ENCODE measurements around the gene RAB31.
A peak's percentile ranks its signal among the peaks of the same experiment; 100 is the strongest.

Gene RAB31

DNA sequence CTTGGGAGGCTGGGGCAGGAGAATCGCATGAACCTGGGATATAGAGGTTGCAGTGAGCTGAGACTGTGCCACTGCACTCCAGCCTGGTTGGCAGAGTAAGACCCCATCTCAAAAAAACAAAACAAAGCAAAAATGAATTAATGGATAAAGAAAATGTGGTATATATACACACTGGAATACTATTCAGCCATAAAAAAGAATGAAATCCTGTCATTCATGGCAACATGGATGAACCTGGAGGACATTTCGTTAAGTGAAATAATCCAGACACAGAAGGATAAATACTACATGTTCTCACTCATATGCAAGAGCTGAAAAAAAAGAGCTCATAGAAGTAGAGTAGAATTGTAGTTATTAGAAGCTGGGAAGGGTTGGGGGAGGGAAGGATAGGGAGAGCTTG lies 80.8 kb downstream of the RAB31 start:
- no peak for DNase-seq (ENCODE audit: low read depth)

DNA sequence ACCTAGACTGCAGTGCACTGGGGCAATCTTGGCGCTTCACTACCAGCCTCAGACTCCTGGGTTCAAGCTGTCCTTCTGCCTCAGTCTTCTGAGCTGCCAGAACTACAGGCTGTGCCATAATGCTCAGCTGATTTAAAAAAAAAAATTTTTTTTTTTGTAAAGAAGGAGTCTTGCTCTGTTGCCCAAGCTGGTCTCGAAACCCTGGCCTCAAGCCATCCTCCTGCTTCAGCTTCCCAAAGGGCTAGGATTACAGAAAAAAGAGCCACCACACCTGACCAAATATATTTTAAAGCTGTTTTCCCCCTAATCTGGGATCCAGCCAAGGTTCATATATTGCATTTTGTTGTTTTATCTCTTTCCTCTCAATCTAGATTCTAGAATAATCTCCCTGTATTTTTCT lies 82.2 kb downstream of the RAB31 start:
- DNase-seq (ENCODE audit: low read depth): no peak

DNA sequence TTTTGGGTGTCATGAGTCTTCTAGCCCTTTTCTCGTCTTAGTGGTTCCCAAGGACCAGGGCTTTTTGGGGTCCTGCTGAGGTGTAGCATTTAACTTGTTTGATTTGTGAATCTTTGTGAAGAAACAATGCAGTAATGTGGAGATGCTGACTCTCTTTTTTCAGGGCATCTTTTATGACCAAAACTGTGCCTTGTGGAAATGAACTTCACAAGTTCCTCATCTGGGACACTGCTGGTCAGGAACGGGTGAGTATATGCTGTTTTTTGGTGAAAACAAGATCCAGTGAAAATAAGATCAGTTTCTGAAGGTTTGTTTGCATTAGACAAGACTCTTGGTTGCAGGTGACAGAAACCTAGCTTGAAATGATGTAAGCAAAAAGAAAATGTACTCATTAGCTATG lies 83.9 kb downstream of the RAB31 start:
- no peak for DNase-seq (ENCODE audit: low read depth)

DNA sequence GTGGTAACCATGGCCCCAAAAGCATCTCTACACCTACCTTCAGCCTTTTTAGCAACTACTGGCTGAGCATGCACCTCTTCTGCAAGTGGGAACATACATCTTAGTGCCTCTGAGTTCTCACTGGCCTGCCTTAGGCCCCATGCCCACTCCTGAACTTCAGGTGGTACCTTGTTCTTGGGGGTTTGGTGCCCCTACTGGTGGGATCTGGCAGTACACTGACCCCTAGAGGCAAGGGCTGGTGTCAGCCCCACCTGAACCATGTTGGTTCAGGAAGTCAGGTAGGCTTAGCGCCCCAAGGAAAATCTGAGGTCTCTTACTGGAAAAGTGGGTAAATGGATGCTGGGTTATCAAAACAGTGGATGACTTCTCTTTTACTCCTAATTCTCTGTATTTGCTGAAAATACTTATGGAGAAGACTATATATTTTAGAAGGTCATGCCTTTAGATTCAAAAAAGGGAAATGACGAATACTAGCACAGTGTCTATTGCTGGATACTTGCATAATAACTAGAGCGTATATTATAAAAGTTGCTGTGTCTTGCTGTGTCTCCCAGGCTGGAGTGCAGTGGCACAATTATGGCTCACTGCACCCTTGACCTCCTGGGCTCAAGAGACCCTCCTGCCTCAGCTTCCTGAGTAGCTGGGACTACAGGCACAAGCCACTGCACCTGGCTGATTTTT lies 84.6 kb downstream of the RAB31 start:
- DNase-seq (ENCODE audit: low read depth): peak; percentile 33

DNA sequence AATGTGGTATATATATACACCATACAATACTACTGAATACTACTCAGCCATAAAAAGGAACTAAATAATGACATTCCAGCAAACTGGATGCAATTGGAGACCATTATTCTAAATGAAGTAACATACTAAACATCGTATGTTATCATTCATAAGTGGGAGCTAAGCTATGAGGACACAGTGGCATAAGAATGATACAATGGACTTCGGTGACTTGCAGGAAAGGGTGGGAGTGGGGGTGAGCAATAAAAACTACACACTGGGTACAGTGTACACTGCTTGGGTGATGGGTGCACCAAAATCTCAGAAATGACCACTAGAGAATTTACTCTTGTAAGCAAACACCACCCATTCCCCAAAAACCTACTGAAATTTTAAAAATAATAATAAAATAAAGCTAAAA lies 87.9 kb downstream of the RAB31 start:
- DNase-seq (ENCODE audit: low read depth): no peak

DNA sequence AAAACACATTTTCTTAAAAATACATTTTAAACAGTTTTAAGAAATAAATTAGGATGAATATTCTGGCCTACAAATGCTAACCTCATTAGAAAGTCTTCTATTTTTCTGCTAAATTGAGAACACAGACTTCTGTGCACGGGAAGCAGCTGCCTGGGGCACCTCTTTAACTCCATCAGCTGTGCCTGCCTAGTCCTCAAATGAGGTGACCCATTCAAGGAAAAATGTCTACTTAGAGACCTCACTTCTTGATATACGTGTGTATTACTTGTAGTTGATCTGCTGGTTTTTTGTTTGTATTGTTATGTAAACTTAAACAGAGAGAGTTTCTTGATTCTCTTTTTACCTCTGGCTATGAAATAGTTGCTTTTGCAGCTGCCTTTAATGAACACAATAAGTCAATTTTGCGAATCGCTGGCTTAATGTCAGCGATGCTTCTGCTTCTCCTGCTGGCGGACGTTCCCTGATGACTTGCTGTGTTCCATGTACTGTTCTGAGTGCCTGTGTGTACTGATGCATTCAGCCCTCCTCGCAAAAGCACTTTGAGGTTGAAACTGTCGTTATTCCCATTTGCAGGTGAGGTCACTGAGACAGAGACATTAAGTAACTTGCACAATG lies 88.9 kb downstream of the RAB31 start:
- no peak for DNase-seq (ENCODE audit: low read depth)

DNA sequence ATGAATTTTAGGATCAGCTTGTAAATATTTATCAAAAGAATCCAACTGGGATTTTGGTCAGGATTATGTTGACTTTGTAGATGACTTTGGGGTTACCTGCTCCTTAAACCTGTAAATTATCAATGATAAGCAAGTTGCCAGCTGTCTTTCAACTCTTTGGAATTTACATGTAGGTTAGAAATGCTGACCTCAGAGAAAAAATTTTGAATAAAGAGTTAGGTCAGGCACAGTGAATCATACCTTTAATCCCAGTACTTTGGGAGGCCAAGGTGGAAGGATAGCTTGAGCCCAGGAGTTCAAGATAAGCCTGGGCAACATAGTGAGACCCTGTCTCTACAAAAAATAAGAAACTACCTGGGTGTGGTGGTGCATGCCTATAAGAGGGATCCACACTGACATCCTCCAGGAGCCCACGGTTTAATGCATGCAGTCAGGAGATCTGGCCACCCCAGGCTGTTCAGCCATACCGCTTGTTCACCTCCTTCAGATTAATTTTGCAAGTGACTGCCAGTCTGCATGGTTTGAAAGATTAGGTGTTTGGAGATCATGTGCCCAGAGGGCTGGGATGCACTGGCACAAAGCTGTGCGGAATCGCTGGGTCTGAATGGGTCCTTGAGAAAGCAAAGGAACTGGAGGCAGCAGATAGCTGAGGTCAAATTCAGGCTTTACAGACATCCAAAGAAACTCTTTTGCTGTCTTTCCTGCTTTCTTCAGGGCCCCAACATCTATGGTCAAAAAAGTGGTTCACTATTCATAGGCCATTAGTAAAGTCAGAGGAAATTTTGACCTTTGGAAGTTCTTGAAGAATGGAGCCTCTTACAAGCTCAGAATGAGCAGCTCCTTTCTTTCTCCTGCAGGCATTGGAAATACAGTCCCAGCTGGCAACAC lies 94.3 kb downstream of the RAB31 start:
- no peak for DNase-seq (ENCODE audit: low read depth)

DNA sequence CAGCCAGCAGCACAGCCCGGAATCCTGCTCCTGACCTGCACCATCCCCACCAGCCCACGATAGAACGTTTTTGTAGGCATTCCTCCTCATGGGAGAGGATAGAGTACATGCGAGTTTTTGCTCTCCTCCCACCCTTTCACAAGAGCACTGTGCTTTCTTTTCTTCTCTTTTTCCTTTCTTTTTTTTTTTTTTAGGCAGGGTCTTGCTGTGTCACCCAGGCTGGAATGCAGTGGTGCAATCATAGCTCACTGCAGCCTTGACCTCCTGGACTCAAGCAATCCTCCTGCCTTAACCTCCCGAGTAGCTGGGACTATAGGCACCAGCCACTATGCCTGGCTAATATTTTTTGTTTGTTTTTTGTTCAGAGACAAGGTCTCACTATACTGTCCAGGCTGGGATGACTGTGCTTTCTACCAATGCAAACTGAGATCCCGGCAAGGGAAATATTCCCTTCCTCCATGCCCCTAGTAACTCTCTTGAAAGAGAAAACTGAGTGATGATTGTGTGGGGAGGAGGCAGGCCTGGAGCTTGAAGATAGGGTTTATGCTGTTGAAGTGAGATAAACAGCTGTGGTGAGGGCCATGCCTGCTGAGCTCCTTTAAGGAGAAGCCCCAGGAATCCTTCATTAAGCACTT lies 95.1 kb downstream of the RAB31 start:
- DNase-seq (ENCODE audit: low read depth): no peak

DNA sequence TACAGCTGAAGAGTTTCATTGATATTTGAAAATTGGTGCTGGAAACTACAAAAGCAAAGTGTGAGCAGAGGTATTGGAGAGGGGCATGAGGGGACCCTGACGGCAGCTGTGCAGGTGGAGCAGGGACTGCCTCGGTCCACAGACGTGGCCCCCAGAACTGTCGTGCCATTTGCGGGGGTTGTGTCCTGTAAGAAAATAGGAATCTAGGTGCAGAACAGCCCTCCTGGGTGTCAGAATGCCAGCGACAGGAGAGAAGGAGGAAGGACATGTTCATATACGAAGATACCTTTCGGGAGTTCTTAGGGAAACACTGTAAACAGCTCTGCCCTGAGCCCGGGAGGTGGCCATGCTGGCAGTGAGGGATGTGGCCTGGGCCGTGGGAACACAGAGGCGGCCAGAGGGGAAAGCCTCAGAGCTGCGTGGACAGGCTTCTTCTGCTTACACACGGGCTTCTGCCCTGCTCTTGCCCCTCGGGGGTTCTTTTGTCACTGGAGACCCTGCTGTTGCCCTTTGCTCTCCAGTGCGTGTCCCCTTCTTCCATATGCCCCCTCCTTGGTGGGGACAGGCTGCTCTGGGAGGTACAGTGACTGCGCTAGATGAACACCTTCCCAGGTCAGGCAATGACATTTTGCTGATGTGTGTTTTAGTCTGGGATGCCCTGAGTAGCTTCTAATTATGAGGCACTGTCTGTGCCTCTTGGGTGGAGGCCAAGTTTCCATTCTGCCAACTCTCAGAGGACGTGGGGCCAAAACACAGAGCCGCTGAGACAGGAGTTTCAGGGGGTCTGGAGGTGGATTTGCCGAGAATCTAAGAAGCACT lies 95.8 kb downstream of the RAB31 start:
- DNase-seq (ENCODE audit: low read depth): no peak

DNA sequence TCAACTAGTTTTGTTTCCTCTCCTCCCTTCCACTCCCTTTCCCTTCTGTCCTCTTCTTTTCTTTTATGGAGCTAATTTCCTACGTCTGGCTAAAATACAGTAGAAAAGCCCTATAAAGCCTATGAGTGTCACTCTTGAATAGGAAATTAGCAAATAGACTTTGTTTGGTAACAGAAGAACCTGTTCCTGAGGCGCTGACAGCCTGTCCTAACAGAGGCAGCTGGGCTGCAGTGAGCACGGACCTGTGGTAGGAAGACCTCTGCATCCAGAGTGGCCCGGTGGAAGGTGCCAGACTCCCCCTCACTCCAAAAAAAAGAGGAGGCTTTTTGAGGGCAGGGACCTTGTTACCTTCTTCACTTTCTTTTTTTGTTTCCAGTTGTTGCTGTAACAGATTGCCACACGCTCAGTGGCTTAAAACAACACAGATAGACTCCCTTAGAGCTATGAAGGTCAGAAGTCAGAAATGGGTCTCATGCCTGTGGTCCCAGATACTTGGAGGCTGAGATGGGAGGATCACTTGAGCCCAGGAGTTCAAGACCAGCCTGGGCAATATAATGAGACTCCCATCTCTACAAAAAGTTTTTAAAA lies 96.5 kb downstream of the RAB31 start:
- DNase-seq (ENCODE audit: low read depth): no peak

DNA sequence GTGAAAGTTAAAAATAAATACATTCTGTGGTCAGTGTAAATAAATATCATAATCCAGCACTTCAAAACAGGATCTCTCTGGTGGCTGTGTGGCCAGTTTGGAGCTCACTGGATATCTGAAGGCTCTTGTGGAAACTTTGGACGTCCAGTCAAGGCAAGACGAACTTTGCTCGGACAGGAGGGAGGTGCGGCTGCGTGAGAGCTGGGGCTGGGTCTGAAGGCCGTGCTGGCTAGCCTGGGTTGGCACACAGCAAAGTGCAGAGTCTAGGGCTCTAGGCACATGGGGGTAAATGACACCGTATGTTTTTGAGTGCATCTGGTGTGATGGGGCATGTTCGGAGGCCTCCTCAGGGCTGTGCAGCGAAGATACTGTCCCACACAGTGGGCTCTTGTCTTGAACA lies 98.8 kb downstream of the RAB31 start:
- no peak for DNase-seq (ENCODE audit: low read depth)

DNA sequence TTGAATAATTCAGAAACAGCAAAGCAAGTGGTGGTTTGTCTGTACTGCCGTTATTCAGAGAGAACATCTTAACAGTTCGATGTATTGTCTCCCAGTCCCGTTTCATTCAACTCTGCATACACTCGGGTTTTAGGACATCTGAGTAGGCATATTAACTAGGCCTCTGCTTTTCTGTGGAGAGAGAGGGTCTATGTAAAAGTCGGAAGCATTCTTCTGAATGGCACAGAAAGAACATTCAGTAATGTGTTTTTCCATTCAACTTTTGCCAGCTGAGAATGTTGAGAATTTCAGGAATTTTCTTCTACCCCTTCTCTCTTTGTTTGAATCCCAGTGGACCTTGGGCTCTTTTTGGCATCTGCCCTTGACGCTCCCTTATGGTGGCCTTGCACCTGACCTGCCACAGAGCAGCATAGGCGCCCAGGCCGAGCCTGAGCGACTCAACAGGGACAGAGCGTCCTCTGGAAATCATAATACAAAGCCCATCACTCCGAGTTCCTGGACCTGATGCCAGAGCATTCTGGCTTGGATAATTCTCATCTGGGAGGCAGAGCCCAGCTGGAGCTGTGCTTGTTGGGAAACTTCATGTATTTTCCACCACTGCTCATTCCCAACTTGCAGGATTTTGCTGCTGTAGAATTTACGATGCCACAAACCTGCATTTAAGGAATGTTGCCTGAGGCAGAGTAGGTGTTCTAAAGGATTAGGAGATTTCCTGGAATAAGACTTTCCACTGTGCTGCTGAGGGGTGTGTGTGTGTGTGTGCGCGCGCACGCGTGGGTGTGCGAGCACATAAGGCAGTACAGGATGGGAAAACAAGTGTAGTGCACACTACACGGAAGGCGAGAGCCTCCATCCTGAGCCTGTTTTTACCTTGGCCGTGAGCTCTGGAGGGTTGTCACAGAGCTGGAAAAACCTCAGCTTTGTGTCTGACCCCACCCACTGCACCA lies 100.5 kb downstream of the RAB31 start:
- DNase-seq (ENCODE audit: low read depth): no peak

DNA sequence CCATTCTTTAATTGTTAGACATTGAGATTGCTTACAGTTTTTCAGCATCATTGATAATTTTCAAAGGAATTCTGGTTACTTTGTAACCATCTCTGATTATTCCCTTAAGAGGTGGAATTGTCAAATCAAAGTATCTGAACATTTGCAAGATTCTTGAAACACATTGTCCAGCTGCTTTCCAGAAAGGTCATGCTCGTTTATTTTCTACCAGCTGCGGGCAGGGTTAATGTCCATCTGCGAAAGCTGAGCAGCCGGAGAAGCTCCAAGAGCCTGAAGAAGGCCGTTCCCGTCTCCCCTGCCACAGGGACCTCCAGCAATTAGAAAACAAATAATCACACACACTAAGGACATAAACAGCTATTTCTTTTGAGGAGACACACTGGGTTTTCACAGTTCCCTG lies 101.6 kb downstream of the RAB31 start:
- DNase-seq (ENCODE audit: low read depth): no peak

DNA sequence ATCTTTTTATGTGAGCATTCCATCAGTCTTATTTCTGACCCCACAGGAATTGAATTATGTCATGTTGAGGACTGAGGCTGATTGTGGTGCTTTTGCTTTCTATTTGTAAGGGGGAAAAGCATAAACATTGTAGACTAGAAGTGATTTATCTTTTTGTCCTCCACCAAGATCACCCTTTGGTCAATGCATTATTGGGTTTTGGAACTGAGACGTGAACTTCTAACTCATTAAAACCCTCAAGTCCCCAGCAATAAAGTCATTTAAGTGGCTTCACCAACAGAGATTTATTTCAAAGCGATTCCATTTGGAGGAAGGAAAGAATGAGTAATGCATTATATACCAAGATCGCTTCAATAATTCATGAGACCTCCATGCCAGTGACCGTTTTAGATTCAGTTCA lies 102.2 kb downstream of the RAB31 start:
- DNase-seq (ENCODE audit: low read depth): no peak

DNA sequence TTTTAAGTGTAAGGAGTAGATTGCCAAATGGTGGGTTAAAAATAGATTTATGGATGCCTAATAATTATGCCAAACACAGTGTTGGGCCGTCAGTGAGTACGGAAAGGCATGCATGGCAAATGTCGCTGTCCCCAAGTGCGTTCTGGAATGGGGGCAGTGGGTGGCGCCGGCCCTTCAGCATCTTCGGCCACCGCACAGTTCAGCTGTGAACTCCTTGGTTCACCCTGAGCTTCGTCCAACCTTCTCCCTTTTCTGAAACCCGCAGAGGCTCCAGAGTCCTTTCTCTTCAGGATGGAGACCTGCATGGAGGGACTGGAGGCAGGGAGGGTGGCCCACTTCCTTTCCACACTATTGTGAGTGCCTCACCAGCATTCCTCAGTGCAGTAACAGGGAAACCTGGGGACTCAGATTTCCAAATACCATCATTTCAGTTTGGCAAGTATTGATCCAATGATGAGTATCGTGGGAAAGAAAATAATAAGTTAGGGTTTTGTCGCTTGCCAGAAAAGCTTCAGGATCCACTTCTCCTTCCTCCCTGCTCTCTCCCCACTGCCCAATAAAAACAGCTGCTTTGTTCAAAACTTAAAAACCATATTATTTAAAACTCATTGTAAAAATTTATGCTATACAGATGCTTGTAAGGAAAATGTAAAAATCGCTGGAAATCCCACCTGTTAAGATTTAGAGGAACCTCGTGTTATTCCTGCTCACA lies 103.0 kb downstream of the RAB31 start:
- DNase-seq (ENCODE audit: low read depth): no peak

DNA sequence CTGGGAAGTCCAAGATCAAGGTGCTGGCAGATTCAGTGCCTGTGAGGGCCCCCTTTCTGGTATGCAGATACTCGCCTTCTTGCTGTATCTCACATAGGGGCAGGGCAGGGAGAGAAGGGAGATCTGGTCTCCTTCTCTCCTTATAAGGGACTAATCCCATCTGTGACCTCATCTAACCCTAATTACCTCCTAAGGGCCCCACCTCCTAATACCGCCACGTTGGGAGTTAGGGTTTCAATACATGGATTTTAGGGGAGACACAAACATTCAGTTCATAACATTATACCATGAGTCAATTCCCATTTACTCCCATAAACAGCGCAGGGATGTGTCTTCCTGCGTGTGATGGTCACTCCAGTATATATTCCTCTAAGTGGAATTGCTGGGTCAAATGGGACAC lies 103.9 kb downstream of the RAB31 start:
- no peak for DNase-seq (ENCODE audit: low read depth)

DNA sequence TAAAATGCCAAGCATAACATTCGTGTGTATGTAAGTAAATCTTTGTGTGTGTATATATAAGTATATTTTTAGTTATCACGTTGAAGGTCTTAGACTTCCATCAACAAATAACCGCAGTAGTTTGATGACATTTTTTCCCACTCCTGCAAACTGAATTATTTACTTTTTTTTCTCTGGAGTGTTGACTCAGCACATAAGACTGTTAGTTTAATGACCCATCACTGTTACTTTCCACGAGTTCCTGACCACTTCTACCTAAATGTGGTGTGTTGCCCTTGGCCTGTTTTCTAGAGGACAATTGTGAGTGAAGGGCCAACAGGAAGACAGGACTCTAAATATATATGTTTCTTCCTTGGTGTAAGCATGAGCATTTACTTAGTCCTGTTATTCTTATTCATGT lies 106.3 kb downstream of the RAB31 start:
- DNase-seq (ENCODE audit: low read depth): no peak

DNA sequence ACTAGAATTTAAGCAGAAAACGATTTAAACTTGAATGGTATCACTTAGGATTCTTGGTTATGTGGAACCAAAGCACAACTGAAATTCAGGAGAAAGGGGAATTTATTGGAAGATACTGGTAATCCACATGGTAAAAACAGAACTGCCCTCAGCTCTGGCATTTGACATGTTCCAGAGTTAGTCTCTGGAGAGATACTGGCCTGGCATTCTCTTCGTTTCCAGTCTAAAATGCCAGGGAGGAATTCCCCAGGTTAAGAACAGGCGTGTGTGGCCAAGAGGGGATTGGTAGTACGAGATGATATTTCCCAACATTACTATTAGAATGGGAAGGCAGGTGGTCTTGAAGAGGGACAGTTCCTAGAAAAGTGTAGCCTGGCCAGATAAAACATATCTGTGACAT lies 109.2 kb downstream of the RAB31 start:
- no peak for DNase-seq (ENCODE audit: low read depth)

DNA sequence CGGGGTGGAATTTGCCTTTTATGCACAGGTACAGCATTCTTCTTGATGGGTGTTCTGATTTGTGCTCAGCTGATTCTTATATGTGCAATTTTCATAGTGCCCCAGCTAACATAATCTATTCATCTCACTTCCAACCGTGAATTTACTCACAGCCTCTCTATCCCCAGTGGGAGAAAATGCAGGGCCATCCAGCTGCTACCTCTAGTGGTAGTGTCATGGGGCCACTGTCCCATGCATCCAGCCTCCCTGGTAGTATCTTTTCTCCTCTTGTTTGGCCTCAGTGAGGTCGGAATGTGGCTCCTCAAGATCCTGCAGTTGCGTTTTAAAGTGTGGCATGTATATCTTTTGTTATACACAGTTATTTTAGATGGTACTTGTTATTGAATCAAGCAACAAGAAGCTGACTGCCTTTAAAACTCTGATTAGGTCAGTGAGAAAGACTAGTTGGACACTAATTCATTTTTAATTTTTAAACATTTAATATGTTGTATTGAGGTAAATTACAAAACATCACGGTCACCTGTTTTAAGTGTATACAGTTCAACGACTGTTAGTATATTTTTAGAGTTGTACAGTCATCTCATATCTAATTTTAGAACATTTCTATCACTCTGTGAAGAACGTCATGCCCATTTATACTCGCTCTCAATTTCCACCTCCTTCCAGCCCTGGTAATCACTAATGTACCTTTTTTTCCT lies 109.8 kb downstream of the RAB31 start:
- no peak for DNase-seq (ENCODE audit: low read depth)
